ENCODE measurements around the gene GPM6B.

Gene GPM6B

GRCh38 chrX:13721819-13722519 lies 94.9 kb downstream of the GPM6B start:
- H3K36me3 ChIP-seq (replicated peaks) = peaks cover 32% of the 10 kb centered on the region
- no peaks in the 10 kb centered on the region for H3K4me1 ChIP-seq
- in situ Hi-C loops (cut with MboI; ENCODE audit: low sequenced_read_pairs) = no loop called here
- no peaks in the 10 kb centered on the region for H3K27me3 ChIP-seq (ENCODE audit: low read depth)
- H3K4me3 ChIP-seq = no peak overlapping the region
- H3K9me3 ChIP-seq = no peaks in the 10 kb centered on the region
- no peak for DNase-seq (ENCODE audit: low spot score in 2 of 2)

- H3K9me3 ChIP-seq = no peaks in the 10 kb centered on the region
- H3K4me3 ChIP-seq = no peak overlapping the region
- H3K4me1 ChIP-seq = no peaks in the 10 kb centered on the region
- peaks cover 35% of the 10 kb centered on the region for H3K36me3 ChIP-seq (replicated peaks)
- in situ Hi-C loops (cut with MboI; ENCODE audit: low sequenced_read_pairs) = no loop called here
- DNase-seq (ENCODE audit: low spot score in 2 of 2) = no peak
- H3K27me3 ChIP-seq (ENCODE audit: low read depth) = no peaks in the 10 kb centered on the region
Observed at GRCh38 chrX:13721371-13721770, 95.5 kb downstream of the GPM6B start.
